ENCODE data around the gene PLAAT4. TPM values are rescaled to one million over a fixed set of nuclear protein-coding genes. Genes with fewer than 3 reads are reported as not detected.

Gene PLAAT4
- total and polyA plus RNA-seq, 2 of the 13 experiments (the other 11 are each of a cell fraction or from before 2014, with no cell fraction given), result 0.71 to 1.00 TPM

DNA sequence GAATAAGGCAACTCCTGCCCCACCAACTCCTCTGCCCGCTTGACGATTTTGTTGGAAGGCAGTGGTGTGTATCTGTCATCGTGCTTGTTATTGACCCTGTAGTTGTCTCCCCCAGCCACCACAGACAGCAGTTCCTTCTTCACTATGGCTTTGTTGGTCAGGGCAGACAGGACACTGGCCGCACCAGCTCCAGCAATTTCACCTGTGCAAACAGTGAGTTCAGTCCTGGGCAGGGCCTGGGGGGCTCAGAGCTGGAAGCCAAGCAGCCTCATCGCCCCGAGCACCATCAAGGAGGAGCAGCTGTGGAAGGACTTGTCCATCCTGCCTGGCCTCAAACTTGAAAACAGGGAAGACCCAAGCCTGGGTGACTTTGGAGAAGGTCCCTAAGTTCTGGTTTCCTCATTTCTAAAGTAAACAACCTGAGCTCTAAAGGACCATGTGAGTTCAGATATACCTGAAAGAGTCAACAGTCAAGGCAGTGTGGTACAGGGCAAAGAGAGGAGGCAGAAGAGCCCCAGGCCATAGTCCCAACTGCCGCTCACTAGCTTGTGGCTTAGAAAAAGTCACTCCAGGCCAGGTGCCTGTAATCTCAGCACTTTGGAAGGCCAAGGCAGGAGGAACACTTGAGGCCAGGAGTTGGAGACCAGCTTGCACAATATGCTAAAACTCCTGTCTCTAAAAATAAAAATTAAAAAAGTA is 22.0 kb downstream of the PLAAT4 start:
- Histone ChIP-seq H3K27ac (ENCODE audit: extremely low read length, insufficient read depth, low read length) (no peak overlapping the region), H3K36me3 (replicated peaks in 1 of 2; ENCODE audit: control insufficient read depth in 1 of 2, insufficient read depth in 2 of 2, low read length in 2 of 2) (no peaks in the 10 kb centered on the region), H3K9ac (ENCODE audit: insufficient read depth, low read depth, low read length) (no peak overlapping the region), H3K4me2 (ENCODE audit: low read depth, low read length) (no peak overlapping the region), H4K20me1 (ENCODE audit: insufficient read depth, low read length) (no peaks in the 10 kb centered on the region), H3K27me3 (ENCODE audit: control insufficient read depth in 1 of 2, insufficient read depth in 2 of 2, low read length in 2 of 2) (peaks cover 0 to 5% of the 10 kb centered on the region in 2 experiments; a peak in 1 of 5 replicates), H3K4me1 (ENCODE audit: insufficient read depth, low read length) (peaks cover 15% of the 10 kb centered on the region), H3K4me3 (replicated peaks in 1 of 3; ENCODE audit: insufficient read depth in 1 of 3, low read depth in 2 of 3, low read length in 3 of 3) (no peak overlapping the region), H3K79me2 (ENCODE audit: insufficient read depth, low read length) (no peaks in the 10 kb centered on the region), H3K9me3 (ENCODE audit: low read length) (no peaks in the 10 kb centered on the region), H2AFZ (ENCODE audit: low read length) (no peak overlapping the region)
- POLR2A ChIA-PET, result no interaction called here
- TF ChIP-seq HOXA7 (CRISPR knock-in tag; IDR thresholded peaks at IDR 0.05), result no peak
- no peak for TF ChIP-seq SMARCE1 (IDR thresholded peaks at IDR 0.05; ENCODE audit: borderline replicate concordance)
- TF ChIP-seq ZNF121 (CRISPR knock-in tag; IDR thresholded peaks at IDR 0.05), result no peak
- TF ChIP-seq POGZ (CRISPR knock-in tag; IDR thresholded peaks at IDR 0.05), result no peak
- TF ChIP-seq ZNF335 (CRISPR knock-in tag; IDR thresholded peaks at IDR 0.05), result no peak
- no peak for DNase-seq (ENCODE audit: low spot score)
- 8% methylated on average over 4 of the region's 7 CpGs for WGBS (ENCODE audit: low lambda C conversion rate)
- intact Hi-C loops (cut with micrococcal nuclease; ENCODE audit: unreplicated experiment), result no loop called here
- FAIRE-seq, result no peak
- CTCF ChIA-PET (ENCODE audit: low intra/inter-chr PET ratio, low total read pairs), result no interaction called here
- in situ Hi-C loops (cut with HindIII; ENCODE audit: extremely low pct_ligation_motif_present, low pct_unique_long_range_greater_than_20kb), result no loop called here
- no TSS peak for BruUV-seq (replicated peaks)
- ATAC-seq, result no peak

DNA sequence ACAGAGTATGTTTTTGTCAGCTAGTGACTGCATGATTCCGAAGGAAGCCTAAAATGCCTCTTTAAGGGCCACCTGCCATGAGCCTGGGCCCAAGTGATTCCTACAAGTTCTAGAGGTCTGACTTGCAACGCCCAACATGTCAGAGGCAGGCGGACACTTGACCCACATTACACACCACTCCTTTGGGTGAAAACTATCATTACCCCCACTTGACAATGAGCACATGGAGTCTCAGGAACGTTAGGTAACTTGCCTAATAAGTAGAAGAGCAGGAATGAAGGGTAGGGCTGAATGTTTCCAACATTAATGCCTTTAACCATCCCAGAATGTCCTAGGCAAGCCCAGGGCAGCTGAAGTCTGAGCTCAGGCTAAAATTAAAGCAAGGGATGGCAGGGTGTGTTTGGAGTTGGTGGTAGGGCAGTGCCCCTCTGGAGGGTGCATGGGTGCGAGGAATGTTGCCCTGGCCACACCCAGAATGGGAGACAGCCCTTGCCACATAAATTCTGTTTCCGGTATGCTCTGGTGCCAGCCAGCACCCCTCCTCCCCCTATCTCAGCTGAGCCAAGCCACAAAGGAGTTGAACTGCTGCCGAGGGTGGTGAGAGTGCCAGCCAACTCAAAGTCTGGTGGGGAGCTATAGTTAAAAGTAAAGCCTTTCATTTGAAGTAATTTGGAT is 24.0 kb downstream of the PLAAT4 start:
- H3K4me2 ChIP-seq (ENCODE audit: low read depth, low read length), result no peak overlapping the region
- FAIRE-seq, result no peak
- H3K27ac ChIP-seq (ENCODE audit: extremely low read length, insufficient read depth, low read length), result no peak overlapping the region

More for the DNA sequence above, 24.0 kb downstream of the PLAAT4 start:
- ChIA-PET POLR2A (no interaction called here), CTCF (ENCODE audit: low intra/inter-chr PET ratio, low total read pairs) (no interaction called here)
- Histone ChIP-seq H3K9me3 (ENCODE audit: low read length) (no peaks in the 10 kb centered on the region), H3K79me2 (ENCODE audit: insufficient read depth, low read length) (no peaks in the 10 kb centered on the region), H3K4me3 (replicated peaks in 1 of 3; ENCODE audit: insufficient read depth in 1 of 3, low read depth in 2 of 3, low read length in 3 of 3) (no peak overlapping the region), H4K20me1 (ENCODE audit: insufficient read depth, low read length) (no peaks in the 10 kb centered on the region), H3K36me3 (replicated peaks in 1 of 2; ENCODE audit: control insufficient read depth in 1 of 2, insufficient read depth in 2 of 2, low read length in 2 of 2) (no peaks in the 10 kb centered on the region), H3K4me1 (ENCODE audit: insufficient read depth, low read length) (peaks cover 21% of the 10 kb centered on the region), H3K27me3 (ENCODE audit: control insufficient read depth in 1 of 2, insufficient read depth in 2 of 2, low read length in 2 of 2) (peaks cover 0 to 5% of the 10 kb centered on the region in 2 experiments; a peak in 1 of 5 replicates), H3K9ac (ENCODE audit: insufficient read depth, low read depth, low read length) (no peak overlapping the region), H2AFZ (ENCODE audit: low read length) (no peak overlapping the region)
- intact Hi-C loops (cut with micrococcal nuclease; ENCODE audit: unreplicated experiment), result no loop called here
- WGBS (ENCODE audit: low lambda C conversion rate), result 39% methylated on average over 6 of the region's 7 CpGs
- BruUV-seq (replicated peaks), result no TSS peak
- in situ Hi-C loops (cut with HindIII; ENCODE audit: extremely low pct_ligation_motif_present, low pct_unique_long_range_greater_than_20kb), result no loop called here
- ATAC-seq (no peak), DNase-seq (ENCODE audit: low spot score) (no peak)
- TF ChIP-seq ZNF484 (CRISPR knock-in tag; IDR thresholded peaks at IDR 0.05; ENCODE audit: borderline replicate concordance, low read depth), result no peak
